Hematopoietic multipotent progenitor cell treated with erythropoietin and hydrocortisone succinate and interleukin-3 and kit ligand, for 6 days (in vitro differentiated cells): Measurements from ENCODE around the gene ATP1A3.
A peak's percentile ranks its signal among the peaks of the same experiment; 100 is the strongest.
"Not testable (repeated sequence)": the region's sequence is repeated elsewhere in the genome, so short reads cannot be mapped to it uniquely, and the experiment has no call there.

Experiments
- DNase-seq: peaks from one replicate; pipeline ENCODE4 v3.0.0-alpha.2; 2015

Gene ATP1A3

GRCh38 chr19:42010245-42011126 lies 16.5 kb upstream of the ATP1A3 start:
- no peak for DNase-seq

- DNase-seq, result no peak
Observed at GRCh38 chr19:42006569-42006968, 12.5 kb upstream of the ATP1A3 start.

- no peak for DNase-seq
Observed at GRCh38 chr19:42005504-42005903, 11.5 kb upstream of the ATP1A3 start.

GRCh38 chr19:42003506-42004294 lies 9.7 kb upstream of the ATP1A3 start:
- no peak for DNase-seq

- no peak for DNase-seq
Observed at GRCh38 chr19:41999878-42000208, 5.8 kb upstream of the ATP1A3 start.

- no peak for DNase-seq
Observed at GRCh38 chr19:41999071-41999877, 5.2 kb upstream of the ATP1A3 start.

- DNase-seq, result peak; percentile 76
Observed at GRCh38 chr19:41998246-41999020, 4.4 kb upstream of the ATP1A3 start.

GRCh38 chr19:41997851-41998229 lies 3.8 kb upstream of the ATP1A3 start:
- DNase-seq, result no peak

- peak; percentile 72 for DNase-seq
Observed at GRCh38 chr19:41997121-41997850, 3.3 kb upstream of the ATP1A3 start.

GRCh38 chr19:41995959-41996797 lies 2.1 kb upstream of the ATP1A3 start:
- no peak for DNase-seq

- no peak for DNase-seq
Observed at GRCh38 chr19:41994994-41995958, 1.2 kb upstream of the ATP1A3 start.

- DNase-seq, result no peak
Observed at GRCh38 chr19:41994521-41994971, 516 bp upstream of the ATP1A3 start.

- DNase-seq, result not testable (repeated sequence)
Observed at GRCh38 chr19:41991925-41992569, 2.0 kb downstream of the ATP1A3 start.

- no peak for DNase-seq
Observed at GRCh38 chr19:41991025-41991424, 3.0 kb downstream of the ATP1A3 start.

GRCh38 chr19:41990615-41991014 lies 3.4 kb downstream of the ATP1A3 start:
- DNase-seq, result no peak

GRCh38 chr19:41990028-41990427 lies 4.0 kb downstream of the ATP1A3 start:
- no peak for DNase-seq

- no peak for DNase-seq
Observed at GRCh38 chr19:41988947-41989346, 5.1 kb downstream of the ATP1A3 start.

GRCh38 chr19:41987141-41987860 lies 6.7 kb downstream of the ATP1A3 start:
- DNase-seq, result no peak
